Esophagus muscularis mucosa (tissue), 4 donors: ENCODE results near the gene HEBP2.

Experiments used
- EP300 ChIP-seq: sonication (generic); formaldehyde crosslinking; IDR thresholded peaks from one replicate; pipeline ENCODE4 v1.6.1; 2017; ENCODE audit warnings: antibody characterized with exemption
- POLR2A ChIP-seq: fragments of 450-650 bp; IDR thresholded peaks from one replicate; pipeline ENCODE4 v1.6.1; 2017; ENCODE audit warnings: antibody characterized with exemption, moderate library complexity, mild to moderate bottlenecking, low read depth
- TF ChIP-seq, protein P1 (sequence below), 3 experiments: fragments of 200-600 bp in 2 of 3; fragments of 450-650 bp in 1 of 3; sonication (generic) in 2 of 3; IDR thresholded peaks; one replicate each; pipeline ENCODE4 v1.5.1; 2017 to 2019; ENCODE audit warnings: antibody characterized with exemption in 3 of 3, mild to moderate bottlenecking in 2 of 3, moderate library complexity in 1 of 3

GRCh38 chr6:138382498-138383265 lies 21.3 kb upstream of the HEBP2 start:
- TF ChIP-seq, protein P1, sequence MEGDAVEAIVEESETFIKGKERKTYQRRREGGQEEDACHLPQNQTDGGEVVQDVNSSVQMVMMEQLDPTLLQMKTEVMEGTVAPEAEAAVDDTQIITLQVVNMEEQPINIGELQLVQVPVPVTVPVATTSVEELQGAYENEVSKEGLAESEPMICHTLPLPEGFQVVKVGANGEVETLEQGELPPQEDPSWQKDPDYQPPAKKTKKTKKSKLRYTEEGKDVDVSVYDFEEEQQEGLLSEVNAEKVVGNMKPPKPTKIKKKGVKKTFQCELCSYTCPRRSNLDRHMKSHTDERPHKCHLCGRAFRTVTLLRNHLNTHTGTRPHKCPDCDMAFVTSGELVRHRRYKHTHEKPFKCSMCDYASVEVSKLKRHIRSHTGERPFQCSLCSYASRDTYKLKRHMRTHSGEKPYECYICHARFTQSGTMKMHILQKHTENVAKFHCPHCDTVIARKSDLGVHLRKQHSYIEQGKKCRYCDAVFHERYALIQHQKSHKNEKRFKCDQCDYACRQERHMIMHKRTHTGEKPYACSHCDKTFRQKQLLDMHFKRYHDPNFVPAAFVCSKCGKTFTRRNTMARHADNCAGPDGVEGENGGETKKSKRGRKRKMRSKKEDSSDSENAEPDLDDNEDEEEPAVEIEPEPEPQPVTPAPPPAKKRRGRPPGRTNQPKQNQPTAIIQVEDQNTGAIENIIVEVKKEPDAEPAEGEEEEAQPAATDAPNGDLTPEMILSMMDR (IDR thresholded peaks at IDR 0.05), result no peak
- TF ChIP-seq EP300 (no peak), POLR2A (no peak)
